ENCODE data around the gene NUDT8.
"Not testable (repeated sequence)": the region's sequence is repeated elsewhere in the genome, so short reads cannot be mapped to it uniquely, and the experiment has no call there.

The NUDT8 gene

DNA sequence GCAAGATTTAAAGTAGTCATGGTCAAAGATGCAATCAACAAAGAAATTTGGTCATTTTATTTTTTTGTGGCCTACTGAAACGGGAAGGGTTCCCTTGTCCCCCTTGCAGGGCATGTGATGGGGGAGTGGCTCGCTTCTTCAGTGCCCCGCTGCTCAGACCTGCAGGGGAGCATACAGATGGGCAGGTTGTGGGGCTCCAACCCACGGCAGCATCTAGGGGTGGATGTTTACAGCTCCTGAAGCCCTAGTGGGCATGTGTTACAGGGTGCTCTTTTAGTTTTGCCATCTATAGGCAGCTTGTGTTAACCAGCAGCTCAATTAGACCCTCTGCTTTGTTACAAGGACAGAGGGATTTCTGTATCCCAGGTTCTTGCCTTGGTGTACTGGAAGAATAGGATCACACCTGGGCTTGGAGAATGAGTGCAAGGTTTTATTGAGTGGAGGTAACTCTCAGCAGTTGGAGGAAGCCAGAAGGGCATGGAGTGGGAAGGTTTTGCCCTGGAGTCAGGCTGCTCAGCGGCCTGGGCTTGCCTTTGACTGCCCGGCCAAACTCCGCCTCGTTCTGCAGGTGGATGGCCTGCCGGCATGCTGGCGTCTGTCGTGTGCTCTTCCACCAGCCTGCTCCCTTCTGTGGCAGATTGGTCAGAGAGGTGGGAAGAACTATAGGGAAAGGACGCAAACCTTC is 36.7 kb downstream of the NUDT8 start:
- TF ChIP-seq, protein P1, sequence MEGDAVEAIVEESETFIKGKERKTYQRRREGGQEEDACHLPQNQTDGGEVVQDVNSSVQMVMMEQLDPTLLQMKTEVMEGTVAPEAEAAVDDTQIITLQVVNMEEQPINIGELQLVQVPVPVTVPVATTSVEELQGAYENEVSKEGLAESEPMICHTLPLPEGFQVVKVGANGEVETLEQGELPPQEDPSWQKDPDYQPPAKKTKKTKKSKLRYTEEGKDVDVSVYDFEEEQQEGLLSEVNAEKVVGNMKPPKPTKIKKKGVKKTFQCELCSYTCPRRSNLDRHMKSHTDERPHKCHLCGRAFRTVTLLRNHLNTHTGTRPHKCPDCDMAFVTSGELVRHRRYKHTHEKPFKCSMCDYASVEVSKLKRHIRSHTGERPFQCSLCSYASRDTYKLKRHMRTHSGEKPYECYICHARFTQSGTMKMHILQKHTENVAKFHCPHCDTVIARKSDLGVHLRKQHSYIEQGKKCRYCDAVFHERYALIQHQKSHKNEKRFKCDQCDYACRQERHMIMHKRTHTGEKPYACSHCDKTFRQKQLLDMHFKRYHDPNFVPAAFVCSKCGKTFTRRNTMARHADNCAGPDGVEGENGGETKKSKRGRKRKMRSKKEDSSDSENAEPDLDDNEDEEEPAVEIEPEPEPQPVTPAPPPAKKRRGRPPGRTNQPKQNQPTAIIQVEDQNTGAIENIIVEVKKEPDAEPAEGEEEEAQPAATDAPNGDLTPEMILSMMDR (IDR thresholded peaks at IDR 0.05; ENCODE audit: borderline replicate concordance, insufficient read depth, low read depth, low read length), result no peak
- H3K4me3 ChIP-seq (ENCODE audit: low read depth, low read length), result no peak overlapping the region

DNA sequence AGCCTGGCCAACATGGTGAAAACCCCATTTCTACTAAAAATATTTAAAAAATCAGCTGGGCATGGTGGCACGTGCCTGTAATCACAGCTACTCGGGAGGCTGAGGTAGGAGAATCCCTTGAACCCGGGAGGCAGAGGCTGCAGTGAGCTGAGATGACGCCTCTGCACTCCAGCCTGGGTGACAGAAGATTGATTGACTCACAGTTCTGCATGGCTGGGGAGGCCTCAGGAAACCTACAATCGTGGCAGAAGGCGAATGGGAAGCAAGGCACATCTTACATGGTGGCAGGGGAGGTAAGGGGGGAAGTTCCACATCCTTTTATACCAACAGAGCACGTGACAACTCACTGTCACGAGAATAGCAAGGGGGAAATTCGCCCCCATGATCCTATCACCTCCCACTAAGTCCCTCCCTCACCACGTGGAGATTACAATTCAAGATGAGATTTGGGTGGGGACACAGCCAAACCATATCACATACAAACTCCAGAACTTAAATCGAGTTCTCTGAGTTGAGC is 40.8 kb downstream of the NUDT8 start:
- H3K4me3 ChIP-seq (ENCODE audit: low read depth, low read length), result not testable (repeated sequence)

DNA sequence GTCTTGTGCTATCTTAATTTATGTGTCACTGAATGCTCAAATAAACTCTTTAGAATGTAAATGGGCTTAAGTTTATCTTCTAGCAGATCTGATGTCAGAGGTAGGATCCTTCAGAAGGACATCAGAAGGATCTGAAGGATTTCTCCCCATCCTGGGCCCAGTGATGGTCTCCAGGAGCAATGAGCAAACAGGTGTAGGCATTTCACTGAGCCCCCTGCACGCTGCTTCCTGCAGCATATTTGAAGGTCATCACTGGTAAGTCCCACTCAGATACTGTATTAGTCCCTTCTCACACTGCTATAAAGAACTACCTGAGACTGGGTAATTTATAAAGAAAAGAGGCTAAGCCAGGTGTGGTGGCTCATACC is 41.6 kb downstream of the NUDT8 start:
- H3K4me3 ChIP-seq (ENCODE audit: low read depth, low read length), result no peak overlapping the region
- TF ChIP-seq, protein P1 (IDR thresholded peaks at IDR 0.05; ENCODE audit: borderline replicate concordance, insufficient read depth, low read depth, low read length), result no peak

DNA sequence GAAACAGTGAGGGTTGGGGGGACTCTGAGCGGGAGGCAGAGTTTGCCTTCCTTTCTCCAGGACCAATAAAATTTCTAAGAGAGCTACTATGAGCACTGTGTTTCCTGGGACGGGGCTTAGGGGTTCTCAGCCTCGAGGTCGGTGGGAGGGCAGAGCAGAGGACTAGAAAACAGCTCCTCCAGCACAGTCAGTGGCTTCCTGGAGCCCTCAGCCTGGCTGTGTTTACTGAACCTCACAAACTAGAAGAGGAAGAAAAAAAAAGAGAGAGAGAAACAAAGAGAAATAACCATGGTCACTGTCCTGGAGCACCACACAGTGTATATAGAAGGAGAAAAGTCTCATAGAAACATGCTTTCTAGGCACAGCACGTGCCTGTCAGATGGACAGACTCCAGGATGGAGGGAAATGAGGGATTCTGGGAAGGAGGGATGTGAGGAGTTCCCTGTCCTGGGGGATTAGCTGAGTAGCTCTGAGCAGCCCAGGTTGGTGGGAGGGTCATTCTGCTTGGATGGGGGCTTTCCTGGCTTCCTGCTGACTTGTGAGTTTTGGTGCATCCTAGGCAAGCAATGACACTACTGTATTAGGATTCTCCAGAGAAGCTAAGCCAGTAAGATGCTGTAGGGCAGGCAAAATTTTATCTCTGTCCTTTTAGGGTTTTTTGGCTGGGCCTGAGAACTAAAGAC is 43.0 kb downstream of the NUDT8 start:
- TF ChIP-seq, protein P1 (IDR thresholded peaks at IDR 0.05; ENCODE audit: borderline replicate concordance, insufficient read depth, low read depth, low read length), result no peak
- H3K4me3 ChIP-seq (ENCODE audit: low read depth, low read length), result no peak overlapping the region

DNA sequence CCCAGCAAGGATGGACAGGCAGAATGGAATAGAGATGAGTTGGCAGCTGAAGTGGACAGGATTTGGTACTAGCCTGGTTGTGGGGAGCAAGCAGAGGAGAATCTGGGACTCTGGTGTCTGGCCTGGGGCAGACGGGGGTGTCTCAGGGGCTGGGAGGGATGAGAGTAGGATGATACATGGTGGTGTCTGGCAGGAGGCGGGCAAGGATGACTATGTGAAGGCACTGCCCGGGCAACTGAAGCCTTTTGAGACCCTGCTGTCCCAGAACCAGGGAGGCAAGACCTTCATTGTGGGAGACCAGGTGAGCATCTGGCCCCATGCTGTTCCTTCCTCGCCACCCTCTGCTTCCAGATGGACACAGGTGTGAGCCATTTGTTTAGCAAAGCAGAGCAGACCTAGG is 43.8 kb downstream of the NUDT8 start:
- H3K4me3 ChIP-seq (ENCODE audit: low read depth, low read length), result no peak overlapping the region
- TF ChIP-seq, protein P1 (IDR thresholded peaks at IDR 0.05; ENCODE audit: borderline replicate concordance, insufficient read depth, low read depth, low read length), result no peak

DNA sequence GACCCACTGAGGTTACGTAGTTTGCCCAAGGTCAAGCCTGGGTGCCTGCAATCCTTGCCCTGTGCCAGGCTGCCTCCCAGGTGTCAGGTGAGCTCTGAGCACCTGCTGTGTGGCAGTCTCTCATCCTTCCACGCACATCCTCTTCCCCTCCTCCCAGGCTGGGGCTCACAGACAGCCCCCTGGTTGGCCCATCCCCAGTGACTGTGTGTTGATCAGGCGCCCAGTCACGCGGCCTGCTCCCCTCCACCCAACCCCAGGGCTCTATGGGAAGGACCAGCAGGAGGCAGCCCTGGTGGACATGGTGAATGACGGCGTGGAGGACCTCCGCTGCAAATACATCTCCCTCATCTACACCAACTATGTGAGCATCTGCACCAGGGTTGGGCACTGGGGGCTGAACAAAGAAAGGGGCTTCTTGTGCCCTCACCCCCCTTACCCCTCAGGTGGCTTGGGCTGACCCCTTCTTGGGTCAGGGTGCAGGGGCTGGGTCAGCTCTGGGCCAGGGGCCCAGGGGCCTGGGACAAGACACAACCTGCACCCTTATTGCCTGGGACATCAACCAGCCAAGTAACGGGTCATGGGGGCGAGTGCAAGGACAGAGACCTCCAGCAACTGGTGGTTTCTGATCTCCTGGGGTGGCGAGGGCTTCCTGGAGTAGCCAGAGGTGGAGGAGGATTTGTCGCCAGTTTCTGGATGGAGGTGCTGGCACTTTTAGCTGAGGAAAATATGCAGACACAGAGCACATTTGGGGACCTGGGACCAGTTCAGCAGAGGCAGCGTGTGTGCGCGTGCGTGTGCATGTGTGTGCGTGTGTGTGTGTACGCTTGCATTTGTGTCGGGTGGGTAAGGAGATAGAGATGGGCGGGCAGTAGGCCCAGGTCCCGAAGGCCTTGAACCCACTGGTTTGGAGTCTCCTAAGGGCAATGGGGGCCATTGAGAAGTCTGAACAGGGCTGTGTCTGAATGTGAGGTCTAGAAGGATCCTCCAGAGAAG is 44.6 kb downstream of the NUDT8 start:
- TF ChIP-seq, protein P1 (IDR thresholded peaks at IDR 0.05; ENCODE audit: borderline replicate concordance, insufficient read depth, low read depth, low read length), result no peak
- H3K4me3 ChIP-seq (ENCODE audit: low read depth, low read length), result peak overlapping the region; percentile 70

DNA sequence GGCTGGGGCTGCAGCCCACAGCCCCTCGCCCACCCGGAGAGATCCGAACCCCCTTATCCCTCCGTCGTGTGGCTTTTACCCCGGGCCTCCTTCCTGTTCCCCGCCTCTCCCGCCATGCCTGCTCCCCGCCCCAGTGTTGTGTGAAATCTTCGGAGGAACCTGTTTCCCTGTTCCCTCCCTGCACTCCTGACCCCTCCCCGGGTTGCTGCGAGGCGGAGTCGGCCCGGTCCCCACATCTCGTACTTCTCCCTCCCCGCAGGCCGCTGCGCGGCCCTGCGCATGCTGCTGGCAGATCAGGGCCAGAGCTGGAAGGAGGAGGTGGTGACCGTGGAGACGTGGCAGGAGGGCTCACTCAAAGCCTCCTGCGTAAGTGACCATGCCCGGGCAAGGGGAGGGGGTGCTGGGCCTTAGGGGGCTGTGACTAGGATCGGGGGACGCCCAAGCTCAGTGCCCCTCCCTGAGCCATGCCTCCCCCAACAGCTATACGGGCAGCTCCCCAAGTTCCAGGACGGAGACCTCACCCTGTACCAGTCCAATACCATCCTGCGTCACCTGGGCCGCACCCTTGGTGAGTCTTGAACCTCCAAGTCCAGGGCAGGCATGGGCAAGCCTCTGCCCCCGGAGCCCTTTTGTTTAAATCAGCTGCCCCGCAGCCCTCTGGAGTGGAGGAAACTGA is 45.4 kb downstream of the NUDT8 start:
- TF ChIP-seq, protein P1 (IDR thresholded peaks at IDR 0.05; ENCODE audit: borderline replicate concordance, insufficient read depth, low read depth, low read length), result no peak
- H3K4me3 ChIP-seq (ENCODE audit: low read depth, low read length), result peak overlapping the region; percentile 70
